Measurements from ENCODE around the gene TBX10. TPM values are rescaled to one million over a fixed set of nuclear protein-coding genes. Genes with fewer than 3 reads are reported as not detected.

TBX10 gene
- total and polyA plus RNA-seq, 12 donors: not detected

- Histone ChIP-seq H3K4me3 (peak overlapping the region in 1 of 4 donors; percentile 35), H3K27me3 (peaks cover 9% of the 10 kb centered on the region), H3K27ac (peak overlapping the region in 1 of 5 donors; percentile 11), H3K9me3 (replicated peaks in 1 of 3) (no peaks in the 10 kb centered on the region), H3K36me3 (replicated peaks in 1 of 2) (peaks cover 0 to 38% of the 10 kb centered on the region in 2 donors), H3K4me1 (replicated peaks in 1 of 2) (no peaks in the 10 kb centered on the region)
- DNase-seq: no peak
- no peak for TF ChIP-seq CTCF (IDR thresholded peaks at IDR 0.05)
- no peak for TF ChIP-seq POLR2A (IDR thresholded peaks at IDR 0.05)
- intact Hi-C loops (cut with DNase I): no loop called here
- WGBS, 4 donors: 84 to 92% (median 86%) methylated on average over 12 to 17 of the region's 17 CpGs
These were observed 26.1 kb downstream of the TBX10 start for GRCh38 chr11:67613313-67613959.

GRCh38 chr11:67612751-67613150 lies 26.8 kb downstream of the TBX10 start:
- intact Hi-C loops (cut with DNase I): no loop called here
- Histone ChIP-seq H3K9me3 (replicated peaks in 1 of 3) (no peaks in the 10 kb centered on the region), H3K4me1 (replicated peaks in 1 of 2) (peaks cover 2 to 3% of the 10 kb centered on the region in 2 donors), H3K4me3 (no peak overlapping the region), H3K36me3 (replicated peaks in 1 of 2) (peaks cover 0 to 40% of the 10 kb centered on the region in 2 donors), H3K27me3 (peaks cover 9% of the 10 kb centered on the region), H3K27ac (no peak overlapping the region)
- TF ChIP-seq CTCF (IDR thresholded peaks at IDR 0.05) (no peak), POLR2A (IDR thresholded peaks at IDR 0.05) (no peak)
- no peak for DNase-seq
- 92 to 96% (median 95%) methylated on average over 9 to 13 of the region's 13 CpGs; no CpG with 5 or more reads in 1 of the 4 donors for WGBS, 4 donors

- Histone ChIP-seq H3K4me1 (replicated peaks in 1 of 2) (peaks cover 9 to 10% of the 10 kb centered on the region in 2 donors), H3K27me3 (peaks cover 9% of the 10 kb centered on the region), H3K27ac (no peak overlapping the region), H3K9me3 (replicated peaks in 1 of 3) (no peaks in the 10 kb centered on the region), H3K4me3 (no peak overlapping the region), H3K36me3 (replicated peaks in 1 of 2) (peaks cover 0 to 40% of the 10 kb centered on the region in 2 donors)
- TF ChIP-seq CTCF (IDR thresholded peaks at IDR 0.05): no peak
- TF ChIP-seq POLR2A (IDR thresholded peaks at IDR 0.05): no peak
- intact Hi-C loops (cut with DNase I): no loop called here
- DNase-seq: peak in 1 of 7 donors; percentile 18
- 85 to 92% (median 88%) methylated on average over 15 to 37 of the region's 37 CpGs for WGBS, 4 donors
These were observed 27.6 kb downstream of the TBX10 start for GRCh38 chr11:67611704-67612587.

GRCh38 chr11:67611165-67611564 lies 28.4 kb downstream of the TBX10 start:
- no peak for DNase-seq
- H3K27ac ChIP-seq: no peak overlapping the region
- H3K27me3 ChIP-seq: peaks cover 7% of the 10 kb centered on the region
- H3K4me3 ChIP-seq: no peak overlapping the region
- no peaks in the 10 kb centered on the region for H3K9me3 ChIP-seq (replicated peaks in 1 of 3)
- 93 to 100% (median 97%) methylated on average over 1 to 14 of the region's 14 CpGs for WGBS, 4 donors
- intact Hi-C loops (cut with DNase I): no loop called here
- TF ChIP-seq POLR2A (IDR thresholded peaks at IDR 0.05): no peak
- TF ChIP-seq CTCF (IDR thresholded peaks at IDR 0.05): no peak
- peaks cover 11 to 12% of the 10 kb centered on the region in 2 donors for H3K4me1 ChIP-seq (replicated peaks in 1 of 2)
- peaks cover 0 to 40% of the 10 kb centered on the region in 2 donors for H3K36me3 ChIP-seq (replicated peaks in 1 of 2)
